Measurements from ENCODE around the gene GOLGA2. TPM values are rescaled to one million over a fixed set of nuclear protein-coding genes. Genes with fewer than 3 reads are reported as not detected.

The GOLGA2 gene
- total and polyA plus RNA-seq, 2 donors (not counting 1 experiment from before 2014, with no cell fraction given) = 23.2 to 87.3 TPM

- DNase-seq (no peak), ATAC-seq (ENCODE audit: low read depth) (no peak)
- peak overlapping the region; percentile 93 for H3K4me3 Mint-ChIP-seq
- Histone ChIP-seq H3K4me2 (replicated peaks; ENCODE audit: low read depth, low read length, poor library complexity, severe bottlenecking) (peak overlapping the region; percentile 99), H3K9ac (ENCODE audit: low read length) (peak overlapping the region; percentile 72), H4K20me1 (ENCODE audit: control insufficient read depth, insufficient read depth, low read length, poor library complexity, severe bottlenecking) (no peaks in the 10 kb centered on the region), H3K36me3 (replicated peaks in 1 of 2; ENCODE audit: control extremely low read depth in 1 of 2, control insufficient read depth in 1 of 2, extremely low read depth in 1 of 2, insufficient read depth in 2 of 2, low read length in 1 of 2) (no peaks in the 10 kb centered on the region), H2AFZ (ENCODE audit: insufficient read depth, low read depth, low read length, poor library complexity, severe bottlenecking) (peak overlapping the region; percentile 85), H3K9me3 (ENCODE audit: control extremely low read depth in 1 of 3, control insufficient read depth in 2 of 3, insufficient read depth in 1 of 3, low read length in 2 of 3) (no peaks in the 10 kb centered on the region), H3K27me3 (replicated peaks in 1 of 4; ENCODE audit: control extremely low read depth in 1 of 4, control insufficient read depth in 3 of 4, insufficient read depth in 4 of 4, low read length in 3 of 4) (peaks cover 0 to 5% (median under 1%) of the 10 kb centered on the region in 4 experiments), H3K79me2 (ENCODE audit: control insufficient read depth, insufficient read depth, low read length) (no peaks in the 10 kb centered on the region), H3K4me3 (ENCODE audit: control extremely low read depth in 1 of 5, extremely low read depth in 1 of 5, insufficient read depth in 1 of 5, low read depth in 2 of 5, low read length in 4 of 5) (peak overlapping the region in 4 of 5 experiments; percentile 47 to 74 (median 60)), H3K4me1 (ENCODE audit: control insufficient read depth in 2 of 2, insufficient read depth in 2 of 2, low read length in 2 of 2) (peaks cover 14 to 30% of the 10 kb centered on the region in 2 donors), H3K27ac (ENCODE audit: low read length in 2 of 2) (peak overlapping the region; percentile 53 to 63)
- WGBS (ENCODE audit: insufficient coverage) = 88% methylated on average over 6 of the region's 8 CpGs
- H3K27ac Mint-ChIP-seq = peak overlapping the region; percentile 92
- ChIA-PET CTCF (interaction anchor here (0.6 to 1.3 kb wide), 4 partner anchors 26 to 1330 kb away, joined by 3 to 6 read pairs (median 3); partner anchors contain the start of gene TOR2A), POLR2A (interaction anchor here (0.7 to 1.3 kb wide), 3 partner anchors 27 to 1386 kb away, joined by 4 to 5 read pairs (median 4); partner anchors contain the start of genes GOLGA2 and SWI5)
- no peaks in the 10 kb centered on the region for H3K9me3 Mint-ChIP-seq (ENCODE audit: insufficient read depth)
- peaks cover 15% of the 10 kb centered on the region for H3K27me3 Mint-ChIP-seq
- peaks cover 34% of the 10 kb centered on the region for H3K4me1 Mint-ChIP-seq
- intact Hi-C loops (cut with micrococcal nuclease) = no loop called here
- no peak for TF ChIP-seq CTCF (IDR thresholded peaks at IDR 0.05)
- no peak for TF ChIP-seq EZH2 (IDR thresholded peaks at IDR 0.05; ENCODE audit: borderline replicate concordance, insufficient read depth, low read depth, low read length, poor library complexity, severe bottlenecking)
These were observed 26.3 kb downstream of the GOLGA2 start for GRCh38 chr9:128249558-128249907.

GRCh38 chr9:128247226-128247803 lies 28.5 kb downstream of the GOLGA2 start:
- TF ChIP-seq EZH2 (IDR thresholded peaks at IDR 0.05; ENCODE audit: borderline replicate concordance, insufficient read depth, low read depth, low read length, poor library complexity, severe bottlenecking) (no peak), CTCF (IDR thresholded peaks at IDR 0.05) (no peak)
- H3K9ac ChIP-seq (ENCODE audit: low read length) = no peak overlapping the region
- peaks cover 0 to 20% (median 7%) of the 10 kb centered on the region in 4 experiments for H3K27me3 ChIP-seq (replicated peaks in 1 of 4; ENCODE audit: control extremely low read depth in 1 of 4, control insufficient read depth in 3 of 4, insufficient read depth in 4 of 4, low read length in 3 of 4)
- no peak overlapping the region for H2AFZ ChIP-seq (ENCODE audit: insufficient read depth, low read depth, low read length, poor library complexity, severe bottlenecking)
- Mint-ChIP-seq H3K4me3 (no peak overlapping the region), H3K27ac (no peak overlapping the region), H3K4me1 (peaks cover 30% of the 10 kb centered on the region), H3K27me3 (peaks cover 18% of the 10 kb centered on the region), H3K9me3 (ENCODE audit: insufficient read depth) (no peaks in the 10 kb centered on the region)
- ATAC-seq (ENCODE audit: low read depth) (no peak), DNase-seq (no peak)
- H3K9me3 ChIP-seq (ENCODE audit: control extremely low read depth in 1 of 3, control insufficient read depth in 2 of 3, insufficient read depth in 1 of 3, low read length in 2 of 3) = peaks cover 0 to 3% (median 0%) of the 10 kb centered on the region in 3 donors
- no peak overlapping the region for H3K27ac ChIP-seq (ENCODE audit: low read length in 2 of 2)
- H3K36me3 ChIP-seq (replicated peaks in 1 of 2; ENCODE audit: control extremely low read depth in 1 of 2, control insufficient read depth in 1 of 2, extremely low read depth in 1 of 2, insufficient read depth in 2 of 2, low read length in 1 of 2) = no peaks in the 10 kb centered on the region
- 100% methylated on average over 3 of the region's 5 CpGs for WGBS (ENCODE audit: insufficient coverage)
- H3K4me1 ChIP-seq (ENCODE audit: control insufficient read depth in 2 of 2, insufficient read depth in 2 of 2, low read length in 2 of 2) = peaks cover 15 to 25% of the 10 kb centered on the region in 2 donors
- H4K20me1 ChIP-seq (ENCODE audit: control insufficient read depth, insufficient read depth, low read length, poor library complexity, severe bottlenecking) = no peaks in the 10 kb centered on the region
- no peak overlapping the region for H3K4me3 ChIP-seq (ENCODE audit: control extremely low read depth in 1 of 5, extremely low read depth in 1 of 5, insufficient read depth in 1 of 5, low read depth in 2 of 5, low read length in 4 of 5)
- ChIA-PET POLR2A (no interaction called here), CTCF (no interaction called here)
- no peaks in the 10 kb centered on the region for H3K79me2 ChIP-seq (ENCODE audit: control insufficient read depth, insufficient read depth, low read length)
- intact Hi-C loops (cut with micrococcal nuclease) = no loop called here
- no peak overlapping the region for H3K4me2 ChIP-seq (replicated peaks; ENCODE audit: low read depth, low read length, poor library complexity, severe bottlenecking)
